ENCODE results near the gene PRMT5.

PRMT5 gene

DNA sequence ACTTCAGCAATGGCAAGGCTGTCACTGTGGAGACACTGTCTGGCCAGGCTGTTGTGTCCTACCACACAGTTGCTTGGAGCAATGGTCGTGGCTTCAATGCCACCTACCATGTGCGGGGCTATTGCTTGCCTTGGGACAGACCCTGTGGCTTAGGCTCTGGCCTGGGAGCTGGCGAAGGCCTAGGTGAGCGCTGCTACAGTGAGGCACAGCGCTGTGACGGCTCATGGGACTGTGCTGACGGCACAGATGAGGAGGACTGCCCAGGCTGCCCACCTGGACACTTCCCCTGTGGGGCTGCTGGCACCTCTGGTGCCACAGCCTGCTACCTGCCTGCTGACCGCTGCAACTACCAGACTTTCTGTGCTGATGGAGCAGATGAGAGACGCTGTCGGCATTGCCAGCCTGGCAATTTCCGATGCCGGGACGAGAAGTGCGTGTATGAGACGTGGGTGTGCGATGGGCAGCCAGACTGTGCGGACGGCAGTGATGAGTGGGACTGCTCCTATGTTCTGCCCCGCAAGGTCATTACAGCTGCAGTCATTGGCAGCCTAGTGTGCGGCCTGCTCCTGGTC, 53.3 kb downstream of the PRMT5 start:
- no peak for DNase-seq (ENCODE audit: low read depth)

DNA sequence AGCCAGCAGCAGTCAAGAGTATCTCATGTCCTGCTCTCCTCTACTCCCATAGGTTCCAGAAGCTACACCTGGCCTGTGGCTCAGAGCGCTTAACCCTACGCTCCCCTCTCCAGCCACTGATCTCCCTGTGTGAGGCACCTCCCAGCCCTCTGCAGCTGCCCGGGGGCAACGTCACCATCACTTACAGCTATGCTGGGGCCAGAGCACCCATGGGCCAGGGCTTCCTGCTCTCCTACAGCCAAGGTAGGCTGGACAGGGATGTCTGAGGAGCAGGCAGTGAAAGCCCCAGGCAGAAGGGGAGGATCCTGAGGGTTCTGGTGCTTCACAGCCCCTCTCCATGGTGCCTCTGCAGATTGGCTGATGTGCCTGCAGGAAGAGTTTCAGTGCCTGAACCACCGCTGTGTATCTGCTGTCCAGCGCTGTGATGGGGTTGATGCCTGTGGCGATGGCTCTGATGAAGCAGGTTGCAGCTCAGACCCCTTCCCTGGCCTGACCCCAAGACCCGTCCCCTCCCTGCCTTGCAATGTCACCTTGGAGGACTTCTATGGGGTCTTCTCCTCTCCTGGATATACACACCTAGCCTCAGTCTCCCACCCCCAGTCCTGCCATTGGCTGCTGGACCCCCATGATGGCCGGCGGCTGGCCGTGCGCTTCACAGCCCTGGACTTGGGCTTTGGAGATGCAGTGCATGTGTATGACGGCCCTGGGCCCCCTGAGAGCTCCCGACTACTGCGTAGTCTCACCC, 54.0 kb downstream of the PRMT5 start:
- DNase-seq (ENCODE audit: low read depth) = no peak

DNA sequence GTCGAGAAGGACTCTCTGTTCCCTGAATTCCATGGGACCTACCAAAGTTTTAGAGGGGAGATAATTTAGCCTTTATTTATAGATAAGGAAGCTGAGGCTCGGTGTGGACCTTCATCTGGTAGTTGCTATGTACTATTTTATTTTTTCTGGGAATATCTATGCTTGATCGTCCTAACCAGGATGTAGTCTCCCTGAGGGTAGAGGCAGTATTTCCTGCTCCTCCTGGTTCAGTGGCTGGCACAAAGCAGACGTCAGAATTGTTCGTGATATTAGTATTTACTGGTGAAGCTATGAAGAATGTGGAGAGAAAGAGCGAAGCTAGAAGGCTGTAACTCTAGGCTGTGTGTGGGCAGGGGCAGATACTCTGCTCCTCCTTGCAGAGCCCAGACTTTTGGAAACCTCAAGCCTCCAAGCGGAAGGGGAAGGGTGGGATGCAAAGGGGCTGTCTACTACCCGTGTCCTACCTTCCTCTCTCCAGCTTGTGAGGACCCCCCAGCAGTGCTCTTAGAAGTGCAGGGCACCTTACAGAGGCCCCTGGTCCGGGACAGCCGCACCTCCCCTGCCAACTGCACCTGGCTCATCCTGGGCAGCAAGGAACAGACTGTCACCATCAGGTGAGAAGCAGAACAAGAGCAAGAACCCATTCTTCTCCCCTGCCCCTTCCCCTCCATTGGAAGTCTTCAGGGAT, 56.2 kb downstream of the PRMT5 start:
- no peak for DNase-seq (ENCODE audit: low read depth)

DNA sequence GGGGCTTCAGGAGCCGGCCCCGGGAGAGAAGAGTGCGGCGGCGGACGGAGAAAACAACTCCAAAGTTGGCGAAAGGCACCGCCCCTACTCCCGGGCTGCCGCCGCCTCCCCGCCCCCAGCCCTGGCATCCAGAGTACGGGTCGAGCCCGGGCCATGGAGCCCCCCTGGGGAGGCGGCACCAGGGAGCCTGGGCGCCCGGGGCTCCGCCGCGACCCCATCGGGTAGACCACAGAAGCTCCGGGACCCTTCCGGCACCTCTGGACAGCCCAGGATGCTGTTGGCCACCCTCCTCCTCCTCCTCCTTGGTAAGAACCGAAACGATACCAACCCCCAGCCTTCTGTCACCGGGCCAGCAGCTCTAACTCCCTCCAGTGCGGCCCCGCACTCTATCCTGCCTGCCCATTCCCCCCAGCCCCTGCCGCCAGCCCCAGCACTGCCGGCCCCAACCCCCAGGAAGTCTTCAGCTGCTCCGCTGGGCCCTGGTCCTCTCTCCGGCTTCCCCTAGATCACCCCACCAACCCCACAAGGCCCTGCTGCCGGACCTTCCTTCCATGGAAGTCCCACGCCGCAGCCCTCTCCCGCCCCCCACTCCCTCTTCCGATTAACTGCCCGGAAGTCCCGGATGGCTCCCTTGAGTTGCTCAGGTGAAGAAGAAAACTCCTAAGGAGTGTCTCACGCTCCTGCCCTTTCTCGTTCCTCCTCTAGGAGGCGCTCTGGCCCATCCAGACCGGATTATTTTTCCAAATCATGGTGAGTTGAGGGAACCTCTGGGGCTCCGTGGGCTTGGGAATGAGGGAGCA, 56.9 kb downstream of the PRMT5 start:
- peak; percentile 67 for DNase-seq (ENCODE audit: low read depth)

DNA sequence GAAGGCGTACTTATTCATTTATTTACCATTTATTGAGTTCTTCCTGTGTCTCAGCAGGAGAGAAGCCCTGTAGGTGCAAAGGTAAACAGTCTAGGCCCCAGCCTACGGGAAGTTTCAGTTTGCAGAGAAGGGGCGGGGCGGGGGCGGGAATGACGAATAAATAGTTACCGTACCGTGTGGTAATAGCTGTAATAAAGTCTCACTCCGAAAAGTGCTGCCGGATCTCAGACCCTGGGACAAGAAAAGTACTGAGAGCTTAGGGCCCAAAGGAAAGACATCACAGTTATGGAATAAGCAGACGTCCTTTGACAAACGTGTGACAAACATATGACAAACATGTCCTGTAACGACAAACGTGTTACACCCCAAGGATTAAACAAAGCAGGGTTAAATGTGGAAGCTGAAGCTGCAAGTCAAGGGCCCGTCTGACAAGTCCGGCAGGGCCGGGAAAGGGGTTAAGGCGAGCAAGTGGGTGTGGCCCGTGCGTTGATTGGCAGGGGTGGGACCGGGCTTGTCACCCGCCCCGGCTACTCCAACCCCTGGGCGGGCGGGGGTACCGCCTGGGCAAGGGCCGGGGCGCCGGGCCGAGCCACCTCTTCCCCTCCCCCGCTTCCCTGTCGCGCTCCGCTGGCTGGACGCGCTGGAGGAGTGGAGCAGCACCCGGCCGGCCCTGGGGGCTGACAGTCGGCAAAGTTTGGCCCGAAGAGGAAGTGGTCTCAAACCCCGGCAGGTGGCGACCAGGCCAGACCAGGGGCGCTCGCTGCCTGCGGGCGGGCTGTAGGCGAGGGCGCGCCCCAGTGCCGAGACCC, 57.7 kb downstream of the PRMT5 start, which contains the start of gene LRP10:
Gene LRP10, plus strand, starts transcription at position 517 of the 809 bp plus-strand sequence. CDS start 564 bp downstream, outside the sequence.
- DNase-seq (ENCODE audit: low read depth) = peak; percentile 82

DNA sequence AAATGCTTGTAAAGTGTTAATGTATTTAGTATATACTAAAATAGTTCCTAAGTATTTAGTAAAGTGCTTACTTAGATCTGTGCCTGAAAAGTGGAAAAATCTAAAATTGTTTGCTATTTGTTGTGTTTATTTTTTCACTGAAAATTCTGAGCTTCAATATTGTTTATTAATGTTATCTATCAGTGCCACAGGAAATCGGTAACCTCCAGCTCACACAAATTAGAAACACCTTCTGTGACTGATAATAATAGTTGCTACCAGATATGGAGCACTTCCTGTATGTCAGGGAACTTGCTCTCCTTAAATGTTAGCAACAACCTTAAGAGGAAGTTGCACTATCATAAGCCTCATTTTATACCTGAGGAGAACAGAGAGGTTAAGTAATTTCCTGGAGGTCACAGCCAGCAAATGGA, 58.4 kb downstream of the PRMT5 start:
- no peak for DNase-seq (ENCODE audit: low read depth)
